ENCODE data around the gene THSD7A. TPM values are rescaled to one million over a fixed set of nuclear protein-coding genes. Genes with fewer than 3 reads are reported as not detected.

THSD7A gene
- total RNA-seq, 1 donor from 2014 or later: 10.1 TPM

- Histone ChIP-seq H3K27me3 (no peaks in the 10 kb centered on the region), H3K27ac (no peak overlapping the region), H3K9me3 (no peaks in the 10 kb centered on the region), H3K36me3 (no peaks in the 10 kb centered on the region), H3K4me3 (no peak overlapping the region), H3K4me1 (no peaks in the 10 kb centered on the region)
- DNase-seq (ENCODE audit: low spot score in 2 of 2): no peak
- TF ChIP-seq CTCF (IDR thresholded peaks at IDR 0.05): no peak
- intact Hi-C loops (cut with DNase I): no loop called here
These were observed 105.2 kb downstream of the THSD7A start for GRCh38 chr7:11726794-11727155.

GRCh38 chr7:11726001-11726793 is 105.8 kb downstream of the THSD7A start:
- H3K9me3 ChIP-seq: no peaks in the 10 kb centered on the region
- DNase-seq (ENCODE audit: low spot score in 2 of 2): no peak
- no peak for TF ChIP-seq CTCF (IDR thresholded peaks at IDR 0.05)
- intact Hi-C loops (cut with DNase I): no loop called here
- no peaks in the 10 kb centered on the region for H3K36me3 ChIP-seq
- no peaks in the 10 kb centered on the region for H3K27me3 ChIP-seq
- no peak overlapping the region for H3K4me3 ChIP-seq
- no peaks in the 10 kb centered on the region for H3K4me1 ChIP-seq
- no peak overlapping the region for H3K27ac ChIP-seq

- H3K27me3 ChIP-seq: no peaks in the 10 kb centered on the region
- DNase-seq (ENCODE audit: low spot score in 2 of 2): no peak
- H3K27ac ChIP-seq: no peak overlapping the region
- TF ChIP-seq CTCF (IDR thresholded peaks at IDR 0.05): no peak
- no peak overlapping the region for H3K4me3 ChIP-seq
- no peaks in the 10 kb centered on the region for H3K9me3 ChIP-seq
- no peaks in the 10 kb centered on the region for H3K4me1 ChIP-seq
- no peaks in the 10 kb centered on the region for H3K36me3 ChIP-seq
- intact Hi-C loops (cut with DNase I): no loop called here
These were observed 115.8 kb downstream of the THSD7A start for GRCh38 chr7:11716185-11716584.

- intact Hi-C loops (cut with DNase I): no loop called here
- DNase-seq (ENCODE audit: low spot score in 2 of 2): no peak
- no peaks in the 10 kb centered on the region for H3K36me3 ChIP-seq
- no peak overlapping the region for H3K27ac ChIP-seq
- TF ChIP-seq CTCF (IDR thresholded peaks at IDR 0.05): no peak
- no peaks in the 10 kb centered on the region for H3K9me3 ChIP-seq
- no peak overlapping the region for H3K4me3 ChIP-seq
- H3K27me3 ChIP-seq: no peaks in the 10 kb centered on the region
- H3K4me1 ChIP-seq: no peaks in the 10 kb centered on the region
These were observed 117.3 kb downstream of the THSD7A start for GRCh38 chr7:11714676-11715075.

- intact Hi-C loops (cut with DNase I): no loop called here
- H3K4me3 ChIP-seq: no peak overlapping the region
- no peak for TF ChIP-seq CTCF (IDR thresholded peaks at IDR 0.05)
These were observed 117.8 kb downstream of the THSD7A start for GRCh38 chr7:11714205-11714604.

More at GRCh38 chr7:11714205-11714604, 117.8 kb downstream of the THSD7A start:
- H3K4me1 ChIP-seq: no peaks in the 10 kb centered on the region
- H3K27me3 ChIP-seq: no peaks in the 10 kb centered on the region
- no peak overlapping the region for H3K27ac ChIP-seq
- H3K9me3 ChIP-seq: no peaks in the 10 kb centered on the region
- no peaks in the 10 kb centered on the region for H3K36me3 ChIP-seq
- no peak for DNase-seq (ENCODE audit: low spot score in 2 of 2)
